ENCODE data around the gene OR6S1.
"Not testable (repeated sequence)": the region's sequence is repeated elsewhere in the genome, so short reads cannot be mapped to it uniquely, and the experiment has no call there.

Gene OR6S1

GRCh38 chr14:20610002-20610765 is 31.3 kb downstream of the OR6S1 start:
- DNase-seq (ENCODE audit: low read depth, low spot score), result peak; percentile 93

- peak; percentile 96 for DNase-seq (ENCODE audit: low read depth, low spot score)
Observed at GRCh38 chr14:20609215-20610001, 32.1 kb downstream of the OR6S1 start.

- DNase-seq (ENCODE audit: low read depth, low spot score), result no peak
Observed at GRCh38 chr14:20608383-20609110, 32.9 kb downstream of the OR6S1 start.

GRCh38 chr14:20607617-20608016 is 33.9 kb downstream of the OR6S1 start:
- no peak for DNase-seq (ENCODE audit: low read depth, low spot score)

GRCh38 chr14:20606902-20607242 is 34.6 kb downstream of the OR6S1 start:
- DNase-seq (ENCODE audit: low read depth, low spot score), result no peak

- DNase-seq (ENCODE audit: low read depth, low spot score), result peak; percentile 70
Observed at GRCh38 chr14:20606190-20606901, 35.1 kb downstream of the OR6S1 start.

GRCh38 chr14:20603813-20604690 is 37.4 kb downstream of the OR6S1 start:
- no peak for DNase-seq (ENCODE audit: low read depth, low spot score)

- no peak for DNase-seq (ENCODE audit: low read depth, low spot score)
Observed at GRCh38 chr14:20602583-20602982, 38.9 kb downstream of the OR6S1 start.

- no peak for DNase-seq (ENCODE audit: low read depth, low spot score)
Observed at GRCh38 chr14:20601522-20601921, 40.0 kb downstream of the OR6S1 start.

GRCh38 chr14:20597108-20597507 is 44.4 kb downstream of the OR6S1 start:
- DNase-seq (ENCODE audit: low read depth, low spot score), result no peak

- not testable (repeated sequence) for DNase-seq (ENCODE audit: low read depth, low spot score)
Observed at GRCh38 chr14:20595726-20596125, 45.8 kb downstream of the OR6S1 start.

GRCh38 chr14:20592574-20592973 is 48.9 kb downstream of the OR6S1 start:
- DNase-seq (ENCODE audit: low read depth, low spot score), result no peak

GRCh38 chr14:20591235-20591634 is 50.3 kb downstream of the OR6S1 start, which contains the start of gene RNASE12:
TSS of gene RNASE12 (minus strand) at chr14:20591376. CDS start at chr14:20590723, 653 bp downstream.
- DNase-seq (ENCODE audit: low read depth, low spot score), result no peak
